ENCODE results near the gene ADD2. TPM values are rescaled to one million over a fixed set of nuclear protein-coding genes. Genes with fewer than 3 reads are reported as not detected.

Gene ADD2
- total RNA-seq, 4 donors from 2014 or later = 3.2 to 4.8 (median 4.3) TPM

- DNase-seq (ENCODE audit: low spot score) (no peak), ATAC-seq (ENCODE audit: low FRiP score) (no peak)
- TF ChIP-seq CTCF (IDR thresholded peaks at IDR 0.05) = no peak
Measured at GRCh38 chr2:70671092-70671675, 96.8 kb downstream of the ADD2 start.

- DNase-seq (ENCODE audit: low spot score) = no peak
- no peak for ATAC-seq (ENCODE audit: low FRiP score)
- TF ChIP-seq CTCF (IDR thresholded peaks at IDR 0.05) = no peak
Measured at GRCh38 chr2:70670626-70671025, 97.4 kb downstream of the ADD2 start.

- DNase-seq (ENCODE audit: low spot score) = no peak
- ATAC-seq (ENCODE audit: low FRiP score) = no peak
- no peak for TF ChIP-seq CTCF (IDR thresholded peaks at IDR 0.05)
Measured at GRCh38 chr2:70670202-70670601, 97.8 kb downstream of the ADD2 start.

- TF ChIP-seq CTCF (IDR thresholded peaks at IDR 0.05) = no peak
- ATAC-seq (ENCODE audit: low FRiP score) (no peak), DNase-seq (ENCODE audit: low spot score) (no peak)
Measured at GRCh38 chr2:70668911-70669310, 99.1 kb downstream of the ADD2 start.

GRCh38 chr2:70668432-70668831 lies 99.6 kb downstream of the ADD2 start:
- ATAC-seq (ENCODE audit: low FRiP score) (no peak), DNase-seq (ENCODE audit: low spot score) (no peak)
- TF ChIP-seq CTCF (IDR thresholded peaks at IDR 0.05) = no peak

GRCh38 chr2:70664525-70664924 lies 103.5 kb downstream of the ADD2 start:
- DNase-seq (ENCODE audit: low spot score) (no peak), ATAC-seq (ENCODE audit: low FRiP score) (no peak)
- no peak for TF ChIP-seq CTCF (IDR thresholded peaks at IDR 0.05)

GRCh38 chr2:70663411-70663810 lies 104.6 kb downstream of the ADD2 start:
- DNase-seq (ENCODE audit: low spot score) (no peak), ATAC-seq (ENCODE audit: low FRiP score) (no peak)
- no peak for TF ChIP-seq CTCF (IDR thresholded peaks at IDR 0.05)

Measured in omental fat pad (tissue), 4 donors.